Astrocyte of the spinal cord (primary cell): ENCODE data around the gene GLIPR2.

ENCODE experiments used
- DNase-seq: peaks from one replicate; pipeline ENCODE4 v3.0.0; 2011; ENCODE audit warnings: low read depth, low spot score
- H3K4me3 ChIP-seq: 2 replicates; pipeline ENCODE4 v1.5.1; 2011; ENCODE audit warnings: low read depth, mild to moderate bottlenecking, low read length, moderate library complexity
- in situ Hi-C: cut with HindIII; loops from 2 replicates; pipeline ENCODE4 v1.10.0; 2017; ENCODE audit warnings: low sequenced_read_pairs
- TF ChIP-seq, protein P1 (sequence below): IDR thresholded peaks from 2 replicates; pipeline ENCODE4 v1.5.1; 2012; ENCODE audit warnings: low read depth, mild to moderate bottlenecking, low read length, inconsistent platforms

The GLIPR2 gene

DNA sequence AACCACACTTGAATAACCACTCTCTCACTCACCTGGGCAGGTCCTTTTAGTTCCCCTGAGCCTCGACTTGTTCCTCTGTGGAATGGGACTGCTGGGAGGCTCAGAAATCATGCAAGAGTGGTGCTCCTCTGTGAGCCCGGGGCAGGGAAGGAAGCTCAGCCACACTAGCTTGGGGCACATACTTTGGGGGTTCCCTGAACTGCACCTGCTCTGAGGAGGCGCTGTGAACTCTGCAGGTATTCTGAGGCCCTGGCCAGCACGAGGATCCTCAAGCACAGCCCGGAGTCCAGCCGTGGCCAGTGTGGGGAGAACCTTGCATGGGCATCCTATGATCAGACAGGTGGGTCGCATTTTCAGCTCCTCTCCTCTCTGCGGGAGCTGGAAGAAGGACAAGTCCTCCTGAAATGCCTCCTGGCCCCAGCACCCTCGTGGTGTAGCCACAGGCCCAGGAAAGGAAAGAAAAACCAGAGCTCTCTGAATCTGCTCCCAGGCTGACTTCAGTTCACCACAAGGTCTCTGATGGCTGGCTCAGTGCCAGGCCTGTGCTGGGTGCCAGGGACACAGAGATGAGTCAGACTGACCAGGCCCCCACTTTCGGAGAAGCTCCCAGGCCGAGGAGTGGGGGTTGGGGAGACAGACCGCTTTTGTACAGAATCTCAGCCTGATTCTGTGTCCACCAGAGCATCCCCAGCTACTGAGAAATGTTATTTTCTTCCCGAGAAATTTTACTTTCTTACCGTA lies 11.9 kb downstream of the GLIPR2 start:
- TF ChIP-seq, protein P1, sequence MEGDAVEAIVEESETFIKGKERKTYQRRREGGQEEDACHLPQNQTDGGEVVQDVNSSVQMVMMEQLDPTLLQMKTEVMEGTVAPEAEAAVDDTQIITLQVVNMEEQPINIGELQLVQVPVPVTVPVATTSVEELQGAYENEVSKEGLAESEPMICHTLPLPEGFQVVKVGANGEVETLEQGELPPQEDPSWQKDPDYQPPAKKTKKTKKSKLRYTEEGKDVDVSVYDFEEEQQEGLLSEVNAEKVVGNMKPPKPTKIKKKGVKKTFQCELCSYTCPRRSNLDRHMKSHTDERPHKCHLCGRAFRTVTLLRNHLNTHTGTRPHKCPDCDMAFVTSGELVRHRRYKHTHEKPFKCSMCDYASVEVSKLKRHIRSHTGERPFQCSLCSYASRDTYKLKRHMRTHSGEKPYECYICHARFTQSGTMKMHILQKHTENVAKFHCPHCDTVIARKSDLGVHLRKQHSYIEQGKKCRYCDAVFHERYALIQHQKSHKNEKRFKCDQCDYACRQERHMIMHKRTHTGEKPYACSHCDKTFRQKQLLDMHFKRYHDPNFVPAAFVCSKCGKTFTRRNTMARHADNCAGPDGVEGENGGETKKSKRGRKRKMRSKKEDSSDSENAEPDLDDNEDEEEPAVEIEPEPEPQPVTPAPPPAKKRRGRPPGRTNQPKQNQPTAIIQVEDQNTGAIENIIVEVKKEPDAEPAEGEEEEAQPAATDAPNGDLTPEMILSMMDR, result no peak
- no peak overlapping the region for H3K4me3 ChIP-seq
- peak; percentile 99 for DNase-seq
- in situ Hi-C loops, result no loop called here

DNA sequence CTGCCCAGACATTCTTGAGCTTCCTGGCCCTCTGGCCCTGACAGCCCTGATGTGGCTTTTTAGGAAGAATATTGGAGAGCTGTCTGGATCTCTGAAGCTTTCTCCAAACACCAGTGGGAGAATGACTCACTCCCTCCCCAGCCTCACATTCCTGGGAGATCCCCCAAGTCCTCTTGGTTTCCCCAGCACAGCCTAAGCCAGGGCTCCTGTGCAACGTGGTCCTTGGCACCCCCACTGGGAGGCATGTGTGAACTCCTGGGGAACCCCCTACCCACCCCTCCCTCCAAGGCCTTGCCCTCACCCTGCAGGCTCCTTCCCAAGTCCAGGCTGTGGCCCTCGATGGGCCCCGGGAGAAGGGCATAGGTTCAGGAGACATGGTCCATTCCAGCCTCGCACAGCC lies 12.7 kb downstream of the GLIPR2 start:
- no peak overlapping the region for H3K4me3 ChIP-seq
- peak; percentile 80 for DNase-seq
- in situ Hi-C loops, result no loop called here
- TF ChIP-seq, protein P1, result no peak

DNA sequence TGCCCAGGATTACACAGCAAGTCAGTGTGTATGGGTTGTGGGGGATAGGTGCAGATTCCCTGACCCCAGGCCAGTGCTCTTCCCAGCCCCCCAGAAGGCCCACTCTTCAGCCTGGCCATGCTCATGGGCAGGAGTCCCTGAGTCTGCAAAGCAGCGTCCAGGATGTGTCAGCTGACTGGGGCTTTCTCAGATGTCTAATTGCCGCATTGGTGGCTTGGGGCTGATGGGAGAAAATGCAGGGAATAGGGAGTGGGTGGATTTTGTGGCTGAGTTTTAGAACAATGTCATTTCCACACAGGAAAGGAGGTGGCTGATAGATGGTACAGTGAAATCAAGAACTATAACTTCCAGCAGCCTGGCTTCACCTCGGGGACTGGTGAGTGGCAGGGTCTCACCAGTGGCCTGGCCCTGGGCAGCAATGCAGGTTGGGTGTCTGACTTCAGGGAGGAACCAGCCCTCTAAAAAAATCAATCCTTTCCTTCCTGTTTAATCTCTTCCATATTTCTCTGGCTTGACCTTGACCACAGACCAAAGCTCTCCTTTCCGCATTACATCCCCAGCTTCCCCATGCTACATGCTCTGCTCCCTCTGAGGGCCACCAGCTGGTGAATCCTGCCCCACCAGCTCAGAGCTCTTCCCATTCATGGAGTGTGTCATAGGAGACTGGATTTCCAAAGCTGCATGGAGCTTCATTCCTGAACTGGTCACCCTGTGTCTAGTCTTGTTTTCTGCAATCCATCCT lies 14.2 kb downstream of the GLIPR2 start:
- TF ChIP-seq, protein P1, result no peak
- no peak overlapping the region for H3K4me3 ChIP-seq
- no peak for DNase-seq
- in situ Hi-C loops, result no loop called here

DNA sequence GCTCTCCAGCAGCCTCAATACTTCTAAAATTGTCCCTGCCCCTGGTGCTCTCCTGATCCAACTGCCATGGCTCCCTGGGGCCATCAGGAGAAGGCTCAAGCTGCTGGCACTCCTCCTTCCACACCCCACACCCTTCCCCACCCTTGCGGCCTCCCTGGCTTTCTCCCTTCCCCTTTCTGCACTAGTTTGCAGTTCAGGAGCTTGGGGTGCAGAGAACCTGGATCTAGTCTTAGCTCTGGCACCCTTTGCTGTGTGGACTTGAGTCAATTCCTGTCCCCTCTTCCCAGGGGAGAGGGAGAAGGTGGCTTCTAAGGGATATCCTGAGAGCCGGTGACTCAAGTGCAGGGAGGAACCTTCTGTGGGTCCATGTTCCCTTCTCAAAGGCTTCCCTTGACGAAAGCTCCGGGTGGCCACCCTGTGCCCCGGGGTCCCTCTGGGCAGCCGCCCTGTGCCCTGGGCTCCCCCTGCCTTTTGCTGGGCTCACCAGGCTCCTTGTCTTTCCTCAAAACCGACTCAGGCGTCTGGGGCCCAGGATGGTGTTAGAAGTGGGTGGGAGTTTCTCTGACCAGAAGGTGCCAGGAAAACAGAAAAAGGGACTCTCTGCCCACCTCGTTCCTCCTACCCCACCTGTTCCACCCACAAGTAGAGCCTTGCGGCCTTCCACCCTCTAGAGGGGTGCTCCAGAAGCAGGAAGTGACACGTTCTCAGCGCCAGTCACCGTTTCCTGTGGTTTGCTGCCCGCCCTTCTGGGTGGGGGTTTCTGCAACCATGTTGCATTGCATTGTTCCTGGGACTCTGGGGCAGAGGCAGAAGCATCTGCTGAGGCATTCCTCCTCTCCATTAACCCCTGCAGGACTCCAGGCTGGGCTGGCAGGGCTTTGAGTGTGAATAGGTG lies 15.0 kb downstream of the GLIPR2 start:
- no peak overlapping the region for H3K4me3 ChIP-seq
- TF ChIP-seq, protein P1, result no peak
- in situ Hi-C loops, result no loop called here
- DNase-seq, result peak; percentile 71

DNA sequence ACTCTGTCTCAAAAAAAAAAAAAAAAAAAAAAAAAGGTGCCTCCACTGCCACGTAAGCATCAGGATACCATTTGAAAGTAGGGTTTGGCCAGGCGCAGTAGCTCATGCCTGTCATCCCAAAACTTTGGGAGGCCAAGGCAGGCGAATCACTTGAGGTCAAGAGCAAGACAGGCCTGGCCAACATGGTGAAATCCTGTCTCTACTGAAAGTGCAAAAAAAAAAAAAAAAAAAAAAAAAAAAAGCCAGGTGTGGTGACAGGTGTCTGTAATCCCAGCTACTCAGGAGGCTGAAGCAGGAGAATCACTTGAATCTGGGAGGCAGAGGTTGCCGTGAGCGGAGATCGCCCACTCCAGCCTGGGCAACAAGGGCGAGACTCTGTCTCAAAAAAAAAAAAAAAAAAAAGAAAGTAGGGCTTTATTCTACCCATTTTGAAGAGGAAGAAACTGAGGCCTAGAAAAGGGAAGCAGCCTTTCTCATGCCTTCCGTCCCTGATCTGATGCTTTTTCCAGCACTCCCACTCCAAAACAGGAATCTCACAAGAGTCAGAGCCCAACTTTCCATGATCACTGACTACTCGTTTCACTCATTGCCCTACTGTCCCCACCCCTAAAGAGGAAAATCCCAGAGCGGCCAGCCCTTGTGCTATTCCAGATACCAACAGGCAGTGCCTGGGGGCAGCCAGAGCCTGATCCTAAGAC lies 16.4 kb downstream of the GLIPR2 start:
- TF ChIP-seq, protein P1, result no peak
- in situ Hi-C loops, result no loop called here

DNA sequence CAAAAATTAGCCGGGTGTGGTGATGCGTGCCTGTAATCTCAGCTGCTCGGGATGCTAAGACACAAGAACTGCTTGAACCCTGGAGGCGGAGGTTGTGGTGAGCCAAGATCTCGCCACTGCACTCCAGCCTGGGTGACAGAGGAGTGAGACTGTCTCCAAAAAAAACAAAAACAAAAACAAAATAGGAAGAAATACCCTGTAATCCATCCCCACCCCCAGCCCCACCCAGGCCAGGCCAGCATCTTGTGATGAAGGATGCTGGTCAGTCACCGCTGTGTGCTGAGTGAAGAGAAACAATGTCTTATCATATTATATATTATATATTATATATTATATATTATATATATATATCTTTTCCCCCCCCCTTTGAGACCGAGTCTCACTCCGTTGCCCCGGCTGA lies 17.2 kb downstream of the GLIPR2 start:
- no peak overlapping the region for H3K4me3 ChIP-seq
- DNase-seq, result no peak
- TF ChIP-seq, protein P1, result no peak
- in situ Hi-C loops, result no loop called here

More for the DNA sequence above, 16.4 kb downstream of the GLIPR2 start:
- no peak overlapping the region for H3K4me3 ChIP-seq
- no peak for DNase-seq
